GM12872 (cell line): ENCODE measurements around the gene EPB41L4A.

Experiments used
- CTCF ChIP-seq: IDR thresholded peaks from 3 replicates; pipeline ENCODE4 v1.5.1; 2011; ENCODE audit warnings: low read depth, mild to moderate bottlenecking, low read length, moderate library complexity; ENCODE audit not compliant: insufficient read depth

Gene EPB41L4A

GRCh38 chr5:112200131-112200530 lies 218.9 kb downstream of the EPB41L4A start:
- no peak for TF ChIP-seq CTCF

- no peak for TF ChIP-seq CTCF
Observed at GRCh38 chr5:112196584-112196983, 222.5 kb downstream of the EPB41L4A start.

GRCh38 chr5:112195924-112196323 lies 223.2 kb downstream of the EPB41L4A start:
- no peak for TF ChIP-seq CTCF

- TF ChIP-seq CTCF: no peak
Observed at GRCh38 chr5:112192866-112193265, 226.2 kb downstream of the EPB41L4A start.

GRCh38 chr5:112192072-112192471 lies 227.0 kb downstream of the EPB41L4A start:
- no peak for TF ChIP-seq CTCF

GRCh38 chr5:112189391-112189790 lies 229.7 kb downstream of the EPB41L4A start:
- no peak for TF ChIP-seq CTCF

- TF ChIP-seq CTCF: peak; percentile 62; the same call in 2 of the 3 replicates
Observed at GRCh38 chr5:112186401-112186990, 232.6 kb downstream of the EPB41L4A start.
